ENCODE measurements around the gene PRKAB2.
"Not testable (repeated sequence)": the region's sequence is repeated elsewhere in the genome, so short reads cannot be mapped to it uniquely, and the experiment has no call there.

PRKAB2 gene

DNA sequence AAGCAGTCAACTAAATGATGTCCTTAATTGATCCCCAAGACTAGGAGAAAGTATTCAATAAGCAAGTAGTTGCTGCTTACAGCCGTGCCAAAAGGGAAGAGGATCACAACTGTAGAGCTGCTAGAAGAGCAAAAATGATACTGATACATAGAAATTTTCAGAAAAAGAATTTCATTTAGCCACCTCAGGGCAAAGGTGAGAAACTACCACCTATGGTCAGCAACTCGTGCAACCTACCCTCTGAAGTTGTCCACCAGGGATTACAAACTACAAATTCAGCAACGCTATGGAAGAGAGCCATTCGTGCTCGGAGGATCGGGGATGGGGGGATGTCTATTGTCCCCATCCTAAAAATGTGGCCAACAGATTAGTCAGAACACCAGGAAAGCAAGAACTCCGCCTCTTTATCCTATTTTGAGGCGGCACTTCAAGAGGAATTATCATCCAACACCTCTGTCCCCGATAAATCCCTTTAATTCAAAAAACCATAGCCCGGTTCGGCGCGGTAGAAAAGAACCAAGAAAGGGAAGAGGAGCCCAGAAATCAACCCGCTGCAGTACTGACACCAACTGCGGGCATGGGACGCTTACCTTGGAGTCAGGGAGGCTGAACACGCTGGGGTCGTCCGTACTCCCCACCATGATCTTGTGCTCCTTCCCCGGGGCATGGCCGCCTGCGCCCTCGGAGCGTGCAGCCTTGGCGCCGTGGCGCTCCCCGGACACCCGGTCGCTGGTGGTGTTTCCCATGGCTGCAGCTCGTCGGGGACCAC is 687 bp downstream of the PRKAB2 start:
- DNase-seq (ENCODE audit: low spot score), result no peak

DNA sequence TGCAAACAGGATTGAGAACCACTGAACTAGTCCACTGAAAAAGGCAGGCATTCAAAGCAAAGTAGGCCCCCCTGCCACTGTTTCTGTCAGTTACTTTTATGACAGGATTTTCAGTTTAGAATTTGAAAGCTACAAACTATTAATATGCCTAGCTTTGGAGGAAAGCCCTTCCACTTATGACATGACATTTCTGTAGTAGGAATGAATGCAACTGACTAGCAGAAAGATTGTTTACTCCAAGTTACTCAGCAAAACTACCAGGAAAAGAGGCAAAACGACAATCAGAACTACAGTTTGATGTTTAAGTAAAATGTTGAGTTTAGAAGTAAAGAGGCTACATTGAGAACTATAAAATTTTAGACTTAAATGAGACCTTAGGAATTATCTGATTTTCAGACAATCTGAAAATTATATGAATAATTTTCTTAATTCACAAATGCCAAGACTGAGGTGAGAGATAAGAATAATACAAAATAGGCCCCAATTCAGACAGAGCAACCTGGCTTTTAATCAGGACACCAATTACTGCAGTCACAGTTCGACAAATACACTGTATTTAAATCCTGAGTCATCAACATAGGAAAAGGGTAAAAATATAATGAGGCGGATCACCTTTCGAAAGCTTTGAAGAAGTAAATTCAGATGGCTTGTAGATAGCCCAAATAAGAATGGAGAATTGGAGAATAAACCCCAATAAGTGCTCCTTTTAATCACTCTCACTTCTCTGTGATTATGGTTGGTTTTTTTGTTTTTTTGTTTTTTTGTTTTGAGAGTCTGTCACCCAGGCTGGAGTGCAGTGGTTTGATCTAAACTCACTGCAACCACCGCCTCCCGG is 2.2 kb downstream of the PRKAB2 start:
- no peak for DNase-seq (ENCODE audit: low spot score)

DNA sequence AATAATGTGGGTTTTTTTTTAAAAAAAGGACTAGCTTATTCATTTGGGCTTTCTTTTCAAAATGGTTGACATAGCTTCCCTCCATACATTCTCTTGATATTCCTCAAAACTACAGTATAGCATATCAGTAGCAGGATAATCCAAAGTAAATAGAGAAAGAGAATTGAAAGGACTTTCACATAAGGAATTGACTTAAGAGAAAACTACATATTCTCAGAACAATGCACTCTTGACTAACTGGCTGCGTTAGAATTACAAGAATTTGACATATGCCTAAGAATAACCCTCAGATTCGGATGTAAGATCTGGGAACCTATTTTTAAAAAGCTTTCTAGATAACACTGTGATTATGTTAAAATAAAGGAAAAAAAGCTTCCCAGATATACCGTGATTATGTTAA is 3.1 kb downstream of the PRKAB2 start:
- DNase-seq (ENCODE audit: low spot score), result peak; percentile 53

DNA sequence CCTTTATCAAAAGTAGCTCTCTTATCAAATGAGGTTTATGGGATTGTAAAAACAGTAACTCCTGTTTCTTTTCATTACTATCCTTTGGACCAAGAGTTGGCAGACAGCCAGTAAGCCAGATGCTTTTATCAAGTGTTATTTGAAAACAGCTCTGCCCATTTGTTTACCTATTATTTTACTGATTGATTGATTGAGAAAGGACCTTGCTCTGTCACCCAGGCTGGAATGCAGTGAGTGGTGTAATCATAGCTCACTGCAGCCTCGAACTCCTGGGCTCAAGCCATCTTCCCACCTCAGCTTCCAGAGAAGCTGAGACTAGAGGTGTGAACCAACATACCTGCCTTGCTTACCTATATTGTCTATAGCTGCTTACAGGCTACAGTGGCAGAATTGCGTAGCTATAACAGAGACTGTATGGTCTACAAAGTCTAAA is 3.6 kb downstream of the PRKAB2 start:
- DNase-seq (ENCODE audit: low spot score), result no peak

DNA sequence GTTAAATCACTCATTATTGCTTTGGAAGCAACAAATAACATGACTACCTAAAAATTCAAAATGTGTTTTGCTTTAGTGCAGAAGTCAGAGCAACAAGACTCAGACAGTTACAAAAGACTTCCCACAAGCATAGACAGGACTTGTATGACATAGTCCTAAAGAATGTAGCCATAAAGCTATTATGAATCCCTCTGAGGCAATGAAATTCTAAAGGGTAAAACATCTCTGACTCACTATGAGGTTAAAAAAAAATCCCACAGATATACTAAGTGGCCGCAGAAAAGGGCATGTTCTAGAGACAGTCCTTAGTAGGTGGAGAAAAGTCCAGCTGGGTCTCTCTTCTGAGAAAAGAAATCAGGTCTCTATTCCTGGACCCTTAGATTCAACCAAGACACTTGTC is 4.9 kb downstream of the PRKAB2 start:
- peak; percentile 94 for DNase-seq (ENCODE audit: low spot score)

- DNase-seq (ENCODE audit: low spot score), result no peak
Observed at GRCh38 chr1:147163019-147163418, 9.3 kb downstream of the PRKAB2 start.

- no peak for DNase-seq (ENCODE audit: low spot score)
Observed at GRCh38 chr1:147162093-147162492, 10.2 kb downstream of the PRKAB2 start.

- not testable (repeated sequence) for DNase-seq (ENCODE audit: low spot score)
Observed at GRCh38 chr1:147157116-147157515, 15.2 kb downstream of the PRKAB2 start.

DNA sequence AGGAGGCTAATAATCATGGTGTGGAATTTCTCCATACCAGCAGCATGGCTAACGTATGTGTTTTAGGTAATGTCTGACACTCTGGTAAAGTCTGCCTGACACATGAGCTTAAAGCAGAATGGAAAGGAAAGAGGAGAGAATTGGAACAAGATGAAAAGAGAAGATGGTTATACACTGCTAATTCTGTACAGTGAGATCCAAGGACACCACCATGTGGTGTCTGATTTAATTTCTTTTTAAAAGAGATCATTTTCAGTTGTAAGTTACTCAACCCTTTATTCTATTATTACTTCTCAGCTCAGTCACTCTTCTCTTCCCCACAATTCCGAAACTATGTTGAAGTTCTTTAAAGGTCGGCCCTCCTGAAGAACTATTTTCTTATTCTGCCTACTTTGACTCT is 15.6 kb downstream of the PRKAB2 start:
- no peak for DNase-seq (ENCODE audit: low spot score)

DNA sequence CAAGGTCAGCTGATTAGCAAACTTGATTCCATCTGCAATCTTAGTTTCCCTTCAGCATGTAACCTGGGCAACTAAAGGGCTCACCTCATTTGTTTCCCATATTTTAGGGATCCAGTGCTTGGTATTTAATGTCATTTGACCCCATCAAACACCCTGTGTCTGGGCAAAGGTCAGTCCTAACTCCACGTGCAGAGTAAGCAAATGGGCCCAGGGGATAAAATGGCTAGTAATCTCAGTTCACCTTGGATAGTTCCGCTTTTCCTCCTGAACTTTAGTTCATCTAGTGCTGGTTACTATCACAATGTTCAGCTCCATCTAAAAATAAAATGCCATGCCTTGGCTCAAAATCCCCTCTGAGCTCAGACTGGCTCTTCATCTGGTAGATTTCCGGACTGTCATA is 19.5 kb downstream of the PRKAB2 start:
- DNase-seq (ENCODE audit: low spot score), result no peak

- DNase-seq (ENCODE audit: low spot score), result no peak
Observed at GRCh38 chr1:147151244-147151643, 21.0 kb downstream of the PRKAB2 start.

GRCh38 chr1:147142886-147143285 is 29.4 kb downstream of the PRKAB2 start:
- DNase-seq (ENCODE audit: low spot score), result peak; percentile 82

GRCh38 chr1:147130721-147131120 is 41.5 kb downstream of the PRKAB2 start:
- DNase-seq (ENCODE audit: low spot score), result not testable (repeated sequence)

- DNase-seq (ENCODE audit: low spot score), result no peak
Observed at GRCh38 chr1:147129116-147129873, 43.0 kb downstream of the PRKAB2 start.

DNA sequence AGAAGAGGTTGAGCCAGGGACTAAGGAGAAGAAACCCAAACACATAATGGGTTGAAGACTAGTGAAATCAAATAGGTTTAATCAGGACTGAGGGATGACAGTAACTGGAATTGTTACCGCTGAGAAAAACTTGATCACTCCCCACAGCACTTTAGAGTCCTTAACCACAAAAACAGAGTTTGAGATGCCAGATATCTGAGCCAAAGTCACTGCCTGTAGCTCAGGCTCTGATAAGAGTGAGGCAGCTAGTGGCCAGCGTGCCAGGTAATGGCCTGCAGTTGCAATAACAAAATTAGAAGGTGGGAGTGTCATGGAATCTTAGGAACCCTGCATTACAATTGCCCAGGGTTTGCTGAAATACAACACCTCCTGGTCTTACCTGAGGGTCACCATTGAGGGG is 48.0 kb downstream of the PRKAB2 start:
- DNase-seq (ENCODE audit: low spot score), result no peak

GRCh38 chr1:147117109-147117508 is 55.2 kb downstream of the PRKAB2 start:
- no peak for DNase-seq (ENCODE audit: low spot score)

DNA sequence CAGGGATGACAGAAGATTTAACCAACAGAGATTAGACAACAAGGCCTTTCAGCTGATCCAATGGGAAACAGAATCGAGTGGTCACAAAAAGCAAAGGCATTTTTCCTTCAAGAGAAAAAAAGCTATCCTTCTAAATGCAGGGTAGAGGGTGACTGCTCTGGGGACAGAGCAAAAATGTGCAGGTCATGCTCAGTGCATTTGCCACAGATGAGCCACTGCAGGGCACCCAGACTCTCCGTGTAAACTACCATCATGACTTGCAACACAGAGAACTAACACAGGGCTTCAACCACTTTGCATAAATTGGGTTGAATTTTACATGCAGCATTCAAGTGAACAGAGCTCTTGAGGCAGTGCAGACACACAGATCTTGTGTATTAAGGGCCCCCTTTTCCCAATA is 56.8 kb downstream of the PRKAB2 start:
- no peak for DNase-seq (ENCODE audit: low spot score)

- DNase-seq (ENCODE audit: low spot score), result not testable (repeated sequence)
Observed at GRCh38 chr1:147115079-147115478, 57.2 kb downstream of the PRKAB2 start.

- not testable (repeated sequence) for DNase-seq (ENCODE audit: low spot score)
Observed at GRCh38 chr1:147114353-147114752, 57.9 kb downstream of the PRKAB2 start.

DNA sequence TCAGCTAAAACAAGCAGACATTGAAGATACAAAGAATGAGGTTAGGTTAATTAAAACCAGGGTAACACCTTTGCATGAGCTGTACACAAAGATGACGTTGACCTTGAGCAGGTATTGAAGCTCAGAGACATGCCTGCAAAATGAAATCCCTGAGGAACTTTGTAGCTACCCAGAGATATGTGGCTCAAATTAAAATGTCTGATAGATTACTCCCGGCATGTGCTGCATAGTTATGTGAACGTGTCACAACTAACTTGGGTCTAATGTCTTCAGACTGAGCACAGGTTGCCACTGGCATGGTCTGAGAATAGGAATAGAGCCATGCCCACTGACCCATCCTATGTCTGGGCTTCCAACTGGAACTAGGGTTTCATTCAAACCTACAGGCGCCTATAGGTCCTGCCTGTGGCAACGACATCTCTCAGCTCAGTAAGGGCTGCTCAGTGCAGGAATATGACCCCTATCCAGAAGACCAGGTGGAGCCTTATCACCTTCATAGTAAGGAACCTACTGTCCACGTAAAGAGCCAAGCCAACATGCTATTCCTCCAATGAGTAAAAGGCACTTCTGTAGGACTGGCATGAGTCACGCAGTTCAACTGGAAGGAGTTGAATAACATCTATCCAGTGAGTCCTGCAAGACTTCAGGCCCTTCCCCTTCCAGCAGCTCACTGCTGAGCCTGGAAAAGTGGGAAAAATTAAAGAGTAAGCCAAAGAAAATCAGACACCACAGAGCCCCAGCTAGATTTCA is 60.7 kb downstream of the PRKAB2 start:
- no peak for DNase-seq (ENCODE audit: low spot score)

DNA sequence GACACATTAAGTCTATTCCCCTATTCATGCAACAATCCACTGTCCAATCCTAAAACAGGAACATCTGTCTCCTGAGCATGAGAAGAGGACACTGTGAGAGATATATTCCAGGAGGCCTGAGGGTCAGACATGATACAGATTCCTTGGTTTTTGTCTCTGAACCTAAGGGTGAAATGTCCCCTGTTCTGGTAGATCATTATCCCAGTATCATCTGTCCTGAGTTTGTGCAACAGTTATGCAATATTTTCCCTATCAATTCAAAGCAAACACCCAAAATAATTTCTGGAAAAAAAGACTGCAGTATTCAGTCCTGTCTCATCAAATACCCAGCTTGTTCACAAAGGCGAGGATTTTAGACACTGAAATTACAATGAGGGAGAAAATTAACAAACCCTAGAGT is 61.4 kb downstream of the PRKAB2 start:
- DNase-seq (ENCODE audit: low spot score), result no peak

DNA sequence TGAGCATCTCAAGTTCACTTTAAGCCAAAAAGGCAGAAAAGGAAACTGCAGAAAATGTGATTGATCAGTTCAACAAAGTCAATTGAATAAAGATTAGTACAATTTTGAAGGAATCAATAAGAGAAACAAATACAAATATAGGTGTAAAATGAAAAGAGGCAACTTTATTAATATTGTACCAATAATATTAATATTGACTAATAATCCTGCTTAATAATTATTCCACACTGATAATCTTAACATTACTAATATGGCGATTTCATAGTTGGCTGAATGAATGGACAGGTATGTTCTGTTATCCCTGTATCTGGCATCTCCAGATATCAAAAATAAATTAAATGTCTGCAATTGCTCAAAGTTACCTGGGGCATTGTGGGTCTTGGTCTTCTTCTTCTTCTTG is 61.8 kb downstream of the PRKAB2 start:
- no peak for DNase-seq (ENCODE audit: low spot score)

All from COLO829 (cell line).